H9 (cell line): Measurements from ENCODE around the gene SGCB. TPM values are rescaled to one million over a fixed set of nuclear protein-coding genes. Genes with fewer than 3 reads are reported as not detected.

Experiments used
- DNase-seq: peaks from one replicate; pipeline ENCODE4 v3.0.0-alpha.2; 2017
- H2AFZ ChIP-seq: one replicate; pipeline ENCODE4 v1.6.1; 2013; ENCODE audit warnings: mild to moderate bottlenecking, low read length, control low read depth, moderate library complexity
- H2AK5ac ChIP-seq: 2 replicates; pipeline ENCODE4 v1.6.1; 2013; ENCODE audit warnings: low read length, control low read depth, mixed read lengths; ENCODE audit not compliant: insufficient read length
- H2BK120ac ChIP-seq: one replicate; pipeline ENCODE4 v1.6.1; 2013; ENCODE audit warnings: low read depth, mild to moderate bottlenecking, low read length, control low read depth, inconsistent platforms; ENCODE audit not compliant: poor library complexity, severe bottlenecking
- H2BK12ac ChIP-seq: 2 replicates; pipeline ENCODE4 v1.6.1; 2013; ENCODE audit warnings: low read length, control low read depth, mixed read lengths, low read depth; ENCODE audit not compliant: insufficient read length
- H2BK15ac ChIP-seq: 2 replicates; pipeline ENCODE4 v1.6.1; 2013; ENCODE audit warnings: low read depth, low read length, control low read depth
- H2BK20ac ChIP-seq: one replicate; pipeline ENCODE4 v1.6.1; 2013; ENCODE audit warnings: low read depth, mild to moderate bottlenecking, low read length, control low read depth, inconsistent platforms; ENCODE audit not compliant: poor library complexity, severe bottlenecking
- H2BK5ac ChIP-seq: 2 replicates; pipeline ENCODE4 v1.6.1; 2013; ENCODE audit warnings: low read length, control low read depth, mixed read lengths; ENCODE audit not compliant: insufficient read length
- H3K14ac ChIP-seq: 2 replicates; pipeline ENCODE4 v1.6.1; 2013; ENCODE audit warnings: low read length, control low read depth; ENCODE audit not compliant: insufficient read depth
- H3K18ac ChIP-seq: 2 replicates; pipeline ENCODE4 v1.6.1; 2013; ENCODE audit warnings: low read depth, mild to moderate bottlenecking, mixed read lengths, low read length, control low read depth; ENCODE audit not compliant: insufficient read length
- H3K23ac ChIP-seq: 2 replicates; pipeline ENCODE4 v1.6.1; 2013; ENCODE audit warnings: low read length, control low read depth, mixed read lengths, low read depth; ENCODE audit not compliant: insufficient read length
- H3K23me2 ChIP-seq: 2 replicates; pipeline ENCODE4 v1.6.1; 2013; ENCODE audit warnings: low read depth, mild to moderate bottlenecking, mixed read lengths, low read length, control low read depth; ENCODE audit not compliant: insufficient read length, poor library complexity, severe bottlenecking
- H3K27ac ChIP-seq: 2 replicates; pipeline ENCODE4 v1.5.1; 2013; ENCODE audit warnings: low read length, control low read depth, mixed read lengths, low read depth; ENCODE audit not compliant: insufficient read length
- H3K27me3 ChIP-seq: 2 replicates; pipeline ENCODE4 v1.6.1; 2013; ENCODE audit warnings: low read length, control low read depth, inconsistent platforms; ENCODE audit not compliant: insufficient read depth
- H3K4ac ChIP-seq: 2 replicates; pipeline ENCODE4 v1.6.1; 2013; ENCODE audit warnings: low read depth, mild to moderate bottlenecking, control low read depth, inconsistent platforms, low read length, moderate library complexity
- H3K4me1 ChIP-seq: 2 replicates; pipeline ENCODE4 v1.6.1; 2013; ENCODE audit warnings: low read length, control low read depth, inconsistent platforms; ENCODE audit not compliant: insufficient read depth
- H3K4me2 ChIP-seq: 2 replicates; pipeline ENCODE4 v1.6.1; 2013; ENCODE audit warnings: low read length, control low read depth, mixed read lengths; ENCODE audit not compliant: insufficient read length, insufficient read depth
- H3K56ac ChIP-seq: 2 replicates; pipeline ENCODE4 v1.6.1; 2013; ENCODE audit warnings: low read depth, mild to moderate bottlenecking, mixed read lengths, low read length, control low read depth; ENCODE audit not compliant: insufficient read length
- H3K79me1 ChIP-seq: 2 replicates; pipeline ENCODE4 v1.6.1; 2013; ENCODE audit warnings: low read depth, mild to moderate bottlenecking, moderate library complexity, low read length, control low read depth, inconsistent platforms; ENCODE audit not compliant: insufficient read depth, poor library complexity, severe bottlenecking
- H3K79me2 ChIP-seq: 2 replicates; pipeline ENCODE4 v1.6.1; 2013; ENCODE audit warnings: low read length, control low read depth, inconsistent platforms; ENCODE audit not compliant: insufficient read depth
- H3K9ac ChIP-seq: 2 replicates; pipeline ENCODE4 v1.6.1; 2013; ENCODE audit warnings: low read length, control low read depth, mixed read lengths; ENCODE audit not compliant: insufficient read length; ENCODE audit errors: extremely low read depth
- H3K9me3 ChIP-seq: one replicate; pipeline ENCODE4 v1.6.1; 2013; ENCODE audit warnings: low read depth, low read length, inconsistent platforms; ENCODE audit not compliant: control insufficient read depth
- H3T11ph ChIP-seq: one replicate; pipeline ENCODE4 v1.6.1; 2013; ENCODE audit warnings: mild to moderate bottlenecking, low read length, control low read depth, inconsistent platforms
- H4K20me1 ChIP-seq: one replicate; pipeline ENCODE4 v1.6.1; 2013; ENCODE audit not compliant: control insufficient read depth, insufficient read length, insufficient read depth
- H4K5ac ChIP-seq: 2 replicates; pipeline ENCODE4 v1.6.1; 2013; ENCODE audit warnings: low read depth, mild to moderate bottlenecking, mixed read lengths, low read length, control low read depth; ENCODE audit not compliant: insufficient read length
- H4K8ac ChIP-seq: replicated peaks from 2 replicates; pipeline ENCODE4 v1.6.1; 2013; ENCODE audit warnings: low read length, control low read depth, mixed read lengths, low read depth; ENCODE audit not compliant: insufficient read length
- H4K91ac ChIP-seq: 2 replicates; pipeline ENCODE4 v1.6.1; 2013; ENCODE audit warnings: low read depth, mild to moderate bottlenecking, moderate library complexity, mixed read lengths, low read length, control low read depth; ENCODE audit not compliant: insufficient read length
- H3K27ac Mint-ChIP-seq, 3 experiments: 2 replicates in 2 of 3; 3 replicates in 1 of 3; pipeline ENCODE4 v1.8.0; 2020 to 2021; ENCODE audit warnings: mixed read lengths in 3 of 3, mild to moderate bottlenecking in 1 of 3, moderate library complexity in 1 of 3
- H3K27me3 Mint-ChIP-seq: 2 replicates; pipeline ENCODE4 v1.8.0; 2021; ENCODE audit warnings: low read depth, mild to moderate bottlenecking, moderate library complexity, mixed read lengths
- H3K36me3 Mint-ChIP-seq, 3 experiments: 2 replicates in 2 of 3; 3 replicates in 1 of 3; pipeline ENCODE4 v1.8.0; 2020 to 2021; ENCODE audit warnings: low read depth in 3 of 3, mixed read lengths in 3 of 3; ENCODE audit not compliant: insufficient read depth in 1 of 3
- H3K4me1 Mint-ChIP-seq, 2 experiments: 2 replicates each; pipeline ENCODE4 v1.8.0; 2020; ENCODE audit warnings: mixed read lengths in 2 of 2
- H3K4me3 Mint-ChIP-seq, 2 experiments: 2 replicates in 1 of 2; 3 replicates in 1 of 2; pipeline ENCODE4 v1.8.0; 2020 to 2021; ENCODE audit warnings: mild to moderate bottlenecking in 2 of 2, mixed read lengths in 2 of 2, moderate library complexity in 1 of 2
- H3K9me3 Mint-ChIP-seq, 2 experiments: 2 replicates in 1 of 2; 3 replicates in 1 of 2; pipeline ENCODE4 v1.8.0; 2020; ENCODE audit warnings: mild to moderate bottlenecking in 2 of 2, mixed read lengths in 2 of 2, moderate library complexity in 1 of 2
- CTCF ChIP-seq: fragments of 200-600 bp; sonication (generic); conservative IDR thresholded peaks from 3 replicates; pipeline ENCODE4 v1.8.0; 2021; ENCODE audit warnings: antibody characterized with exemption, mild to moderate bottlenecking
- WGBS: extraction: QIAGEN DNeasy Blood & Tissue Kit; methylation state at CpG from one replicate; pipeline ENCODE4 v1.1.7; 2013; ENCODE audit warnings: missing lambda C conversion rate, low lambda C conversion rate, mixed read lengths; ENCODE audit not compliant: insufficient read length; ENCODE audit errors: extremely low coverage; 5-methylcytosine and 5-hydroxymethylcytosine counted together
- total RNA-seq: library from RNA; stranded (reverse); gene quantifications from 2 replicates; pipeline ENCODE4 v1.2.1, GENCODE V29; 2021

The SGCB gene
- total RNA-seq, 1 experiment from 2014 or later = 32.3 TPM

DNA sequence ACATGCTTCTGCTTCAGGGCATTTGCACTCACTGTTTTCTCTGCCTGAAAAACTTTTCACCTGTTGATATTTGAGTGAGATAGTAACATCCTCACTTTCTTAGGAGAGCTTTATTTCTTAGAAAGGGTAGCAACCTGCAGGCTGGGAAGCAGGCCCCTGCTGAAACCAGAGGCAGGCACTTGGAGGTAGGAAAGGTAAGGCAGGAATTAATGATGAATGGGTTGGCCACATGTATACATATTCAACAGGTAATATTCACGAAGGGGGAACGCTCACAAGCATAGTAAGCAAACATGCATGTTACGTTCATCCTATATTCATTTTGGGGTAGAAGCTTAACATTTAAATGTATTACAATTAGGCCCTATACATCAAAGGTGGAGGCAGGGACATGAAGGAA is 16.2 kb upstream of the SGCB start:
- DNase-seq = no peak
- Histone ChIP-seq H2AFZ (no peak overlapping the region), H2BK120ac (no peak overlapping the region), H3T11ph (no peak overlapping the region), H4K91ac (no peak overlapping the region), H4K8ac (no peak overlapping the region), H4K5ac (no peak overlapping the region), H3K27me3 (no peaks in the 10 kb centered on the region; the same call in 1 of the 2 replicates), H3K4ac (no peak overlapping the region), H2AK5ac (no peak overlapping the region), H3K9me3 (no peaks in the 10 kb centered on the region), H3K4me2 (no peak overlapping the region), H2BK12ac (no peak overlapping the region), H2BK5ac (no peak overlapping the region), H4K20me1 (no peaks in the 10 kb centered on the region), H3K23ac (no peak overlapping the region), H3K27ac (no peak overlapping the region), H3K4me1 (no peaks in the 10 kb centered on the region), H3K79me1 (no peaks in the 10 kb centered on the region), H3K14ac (no peak overlapping the region), H3K79me2 (no peaks in the 10 kb centered on the region), H3K18ac (no peak overlapping the region), H2BK15ac (no peak overlapping the region), H3K56ac (no peak overlapping the region), H3K9ac (no peak overlapping the region), H3K23me2 (peaks cover 10% of the 10 kb centered on the region), H2BK20ac (no peak overlapping the region)
- no CpG with 5 or more reads among the region's 3 CpGs for WGBS
- TF ChIP-seq CTCF = no peak
- peaks cover under 1% of the 10 kb centered on the region in 2 experiments; a peak in 4 of 5 replicates for H3K9me3 Mint-ChIP-seq
- H3K27me3 Mint-ChIP-seq = peaks cover 21% of the 10 kb centered on the region
- no peak overlapping the region for H3K27ac Mint-ChIP-seq
- peaks cover under 1 to 2% (median 2%) of the 10 kb centered on the region in 3 experiments; a peak in 5 of 7 replicates for H3K36me3 Mint-ChIP-seq
- H3K4me3 Mint-ChIP-seq = no peak overlapping the region
- H3K4me1 Mint-ChIP-seq = peaks cover 13 to 27% of the 10 kb centered on the region in 2 experiments
